ENCODE data around the gene KANSL1. TPM values are rescaled to one million over a fixed set of nuclear protein-coding genes. Genes with fewer than 3 reads are reported as not detected.
A peak's percentile ranks its signal among the peaks of the same experiment; 100 is the strongest.

Gene KANSL1
- total and polyA plus RNA-seq, 12 donors = 23.2 to 81.2 (median 58.0) TPM

DNA sequence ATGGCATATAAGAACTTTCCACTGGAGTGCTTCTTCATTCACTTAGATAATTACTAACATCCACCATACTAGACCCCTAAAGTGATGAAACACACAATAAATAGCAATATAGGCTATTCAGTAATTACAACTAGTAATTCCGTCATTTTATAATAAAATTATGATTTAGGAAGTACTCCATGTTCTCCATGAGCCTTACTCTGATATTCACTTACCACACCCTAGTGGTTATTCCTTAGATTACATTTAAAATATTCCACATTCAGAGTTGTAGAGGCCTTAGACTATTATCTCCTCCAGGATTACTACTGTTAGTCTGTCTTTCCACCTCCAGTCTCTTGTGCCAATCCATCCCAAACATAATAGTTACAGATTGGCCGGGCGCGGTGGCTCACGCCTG lies 131.8 kb downstream of the KANSL1 start:
- 84 to 99% (median 98%) methylated on average over 5 of the region's 5 CpGs for WGBS, 4 donors
- intact Hi-C loops (cut with DNase I) = loop anchor here in 1 of 2 donors (10.0 kb wide), 1 partner anchor 53 kb away; no protein-coding TSS in a partner anchor

GRCh38 chr17:46060461-46060860 lies 132.8 kb downstream of the KANSL1 start:
- DNase-seq = no peak
- peaks cover 0 to 12% of the 10 kb centered on the region in 2 donors for H3K36me3 ChIP-seq (replicated peaks in 1 of 2)
- H3K4me1 ChIP-seq (replicated peaks in 1 of 2) = peaks cover 9 to 39% of the 10 kb centered on the region in 2 donors
- 59 to 68% (median 65%) methylated on average over 2 of the region's 2 CpGs for WGBS, 4 donors
- intact Hi-C loops (cut with DNase I) = loop anchor here in 1 of 2 donors (10.0 kb wide), 1 partner anchor 54 kb away; no protein-coding TSS in a partner anchor
- no peak overlapping the region for H3K27ac ChIP-seq
- no peaks in the 10 kb centered on the region for H3K27me3 ChIP-seq
- TF ChIP-seq, protein P1, sequence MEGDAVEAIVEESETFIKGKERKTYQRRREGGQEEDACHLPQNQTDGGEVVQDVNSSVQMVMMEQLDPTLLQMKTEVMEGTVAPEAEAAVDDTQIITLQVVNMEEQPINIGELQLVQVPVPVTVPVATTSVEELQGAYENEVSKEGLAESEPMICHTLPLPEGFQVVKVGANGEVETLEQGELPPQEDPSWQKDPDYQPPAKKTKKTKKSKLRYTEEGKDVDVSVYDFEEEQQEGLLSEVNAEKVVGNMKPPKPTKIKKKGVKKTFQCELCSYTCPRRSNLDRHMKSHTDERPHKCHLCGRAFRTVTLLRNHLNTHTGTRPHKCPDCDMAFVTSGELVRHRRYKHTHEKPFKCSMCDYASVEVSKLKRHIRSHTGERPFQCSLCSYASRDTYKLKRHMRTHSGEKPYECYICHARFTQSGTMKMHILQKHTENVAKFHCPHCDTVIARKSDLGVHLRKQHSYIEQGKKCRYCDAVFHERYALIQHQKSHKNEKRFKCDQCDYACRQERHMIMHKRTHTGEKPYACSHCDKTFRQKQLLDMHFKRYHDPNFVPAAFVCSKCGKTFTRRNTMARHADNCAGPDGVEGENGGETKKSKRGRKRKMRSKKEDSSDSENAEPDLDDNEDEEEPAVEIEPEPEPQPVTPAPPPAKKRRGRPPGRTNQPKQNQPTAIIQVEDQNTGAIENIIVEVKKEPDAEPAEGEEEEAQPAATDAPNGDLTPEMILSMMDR (IDR thresholded peaks at IDR 0.05) = no peak
- no peak for TF ChIP-seq POLR2A (IDR thresholded peaks at IDR 0.05)
- H3K9me3 ChIP-seq (replicated peaks in 1 of 3) = no peaks in the 10 kb centered on the region
- H3K4me3 ChIP-seq = no peak overlapping the region

More for the DNA sequence above, 131.8 kb downstream of the KANSL1 start:
- H3K4me1 ChIP-seq (replicated peaks in 1 of 2) = peaks cover 9 to 39% of the 10 kb centered on the region in 2 donors
- TF ChIP-seq, protein P1 (IDR thresholded peaks at IDR 0.05) = peak in 4 of 6 experiments; percentile 21 to 39 (median 34)
- no peak for TF ChIP-seq POLR2A (IDR thresholded peaks at IDR 0.05)
- DNase-seq = no peak
- no peaks in the 10 kb centered on the region for H3K9me3 ChIP-seq (replicated peaks in 1 of 3)
- H3K27me3 ChIP-seq = no peaks in the 10 kb centered on the region
- H3K36me3 ChIP-seq (replicated peaks in 1 of 2) = peaks cover 0 to 22% of the 10 kb centered on the region in 2 donors
- H3K27ac ChIP-seq = no peak overlapping the region
- no peak overlapping the region for H3K4me3 ChIP-seq

DNA sequence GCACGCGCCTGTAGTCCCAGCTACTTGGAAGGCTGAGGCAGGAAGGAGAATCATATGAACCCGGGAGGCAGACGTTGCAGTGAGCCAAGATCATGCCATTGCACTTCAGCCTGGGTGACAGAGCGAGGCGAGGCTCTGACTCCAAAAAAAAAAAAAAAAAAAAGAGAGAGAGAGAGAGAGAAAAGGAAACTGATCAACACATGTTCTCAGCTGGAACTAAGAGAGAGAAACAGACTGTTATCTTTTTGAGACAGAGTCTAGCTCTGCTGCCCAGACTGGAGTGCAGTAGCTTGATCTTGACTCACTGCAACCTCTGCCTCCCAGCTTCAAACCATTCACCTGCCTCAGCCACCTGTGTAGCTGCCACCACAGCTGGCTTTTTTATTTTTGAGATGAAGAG lies 133.7 kb downstream of the KANSL1 start:
- H3K27ac ChIP-seq = peak overlapping the region in 1 of 5 donors; percentile 13
- TF ChIP-seq, protein P1 (IDR thresholded peaks at IDR 0.05) = no peak
- TF ChIP-seq POLR2A (IDR thresholded peaks at IDR 0.05) = no peak
- peaks cover 0 to 7% of the 10 kb centered on the region in 2 donors for H3K36me3 ChIP-seq (replicated peaks in 1 of 2)
- peaks cover 9 to 39% of the 10 kb centered on the region in 2 donors for H3K4me1 ChIP-seq (replicated peaks in 1 of 2)
- H3K27me3 ChIP-seq = no peaks in the 10 kb centered on the region
- H3K9me3 ChIP-seq (replicated peaks in 1 of 3) = no peaks in the 10 kb centered on the region
- intact Hi-C loops (cut with DNase I) = no loop called here
- DNase-seq = peak in 2 of 7 donors; percentile 25 to 26
- 64 to 78% (median 72%) methylated on average over 6 of the region's 6 CpGs for WGBS, 4 donors
- H3K4me3 ChIP-seq = no peak overlapping the region

DNA sequence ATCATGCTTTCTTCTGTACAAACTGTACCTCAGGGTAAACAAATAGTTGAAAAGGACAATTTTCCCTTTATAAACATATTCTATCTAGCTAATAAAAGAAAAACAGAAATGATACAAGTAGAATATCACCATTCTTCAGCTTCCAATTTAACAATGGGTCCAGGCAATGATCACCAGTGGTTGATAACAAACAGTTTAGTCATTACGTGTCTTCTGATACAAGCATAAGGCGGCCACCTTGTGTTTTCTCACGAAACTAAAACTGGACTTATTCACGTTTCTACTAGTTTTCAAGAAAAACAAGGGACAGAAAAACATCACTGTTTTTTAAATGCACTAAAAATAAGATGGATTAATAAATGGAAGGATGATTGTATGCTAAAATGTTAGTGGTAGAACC lies 135.9 kb downstream of the KANSL1 start:
- H3K9me3 ChIP-seq (replicated peaks in 1 of 3) = no peaks in the 10 kb centered on the region
- H3K27me3 ChIP-seq = no peaks in the 10 kb centered on the region
- peaks cover 0 to 3% of the 10 kb centered on the region in 2 donors for H3K36me3 ChIP-seq (replicated peaks in 1 of 2)
- intact Hi-C loops (cut with DNase I) = no loop called here
- DNase-seq = no peak
- 91 to 95% (median 94%) methylated on average over 4 of the region's 4 CpGs for WGBS, 4 donors
- peaks cover 9 to 32% of the 10 kb centered on the region in 2 donors for H3K4me1 ChIP-seq (replicated peaks in 1 of 2)
- H3K4me3 ChIP-seq = no peak overlapping the region
- TF ChIP-seq, protein P1 (IDR thresholded peaks at IDR 0.05) = no peak
- no peak for TF ChIP-seq POLR2A (IDR thresholded peaks at IDR 0.05)
- H3K27ac ChIP-seq = peak overlapping the region in 3 of 5 donors; percentile 5 to 48 (median 12)
